Tibial artery (tissue), 4 donors: ENCODE results near the gene MRPL40.

ENCODE experiments used
- DNase-seq, 2 donors: peaks; one replicate each; pipeline ENCODE4 v3.0.0-alpha.2; 2019
- H3K27ac ChIP-seq, 2 donors: fragments of 200-600 bp; sonication (generic) in 1 of 2; 1 replicate in 1 of 2; 2 replicates in 1 of 2; pipeline ENCODE4 v1.5.1; 2018 to 2019; ENCODE audit warnings: mild to moderate bottlenecking in 1 of 2
- H3K27me3 ChIP-seq, 2 donors: fragments of 200-600 bp; sonication (generic) in 1 of 2; one replicate each; pipeline versions ENCODE4 v1.5.1 to v1.6.0; 2016 to 2019
- H3K36me3 ChIP-seq, 3 donors: fragments of 200-600 bp; sonication (generic) in 2 of 3; one replicate each; pipeline ENCODE4 v1.5.1; 2016 to 2019; ENCODE audit warnings: mild to moderate bottlenecking in 2 of 3
- H3K4me1 ChIP-seq, 4 donors: fragments of 200-600 bp; sonication (generic) in 2 of 4; 1 replicate in 3 of 4; 2 replicates in 1 of 4; pipeline ENCODE4 v1.5.1; 2016 to 2019
- H3K4me3 ChIP-seq, 2 donors: fragments of 200-600 bp; sonication (generic) in 1 of 2; 1 replicate in 1 of 2; 2 replicates in 1 of 2; pipeline ENCODE4 v1.5.1; 2018 to 2019; ENCODE audit warnings: mild to moderate bottlenecking in 2 of 2
- H3K9me3 ChIP-seq, 3 donors: fragments of 200-600 bp; sonication (generic) in 1 of 3; one replicate each; pipeline ENCODE4 v1.5.1; 2016 to 2019
- CTCF ChIP-seq, 2 experiments: fragments of 200-600 bp in 1 of 2; fragments of 450-650 bp in 1 of 2; IDR thresholded peaks; one replicate each; pipeline ENCODE4 v1.5.1; 2017 to 2019; ENCODE audit warnings: antibody characterized with exemption in 2 of 2, mild to moderate bottlenecking in 1 of 2, moderate library complexity in 1 of 2
- intact Hi-C: fragments of 100-400 bp; cut with DNase I; formaldehyde crosslinking; loops from one replicate; pipeline ENCODE4 v1.15.0; 2023; ENCODE audit warnings: low total_unique reads

MRPL40 gene

GRCh38 chr22:19412478-19412877 is 19.9 kb upstream of the MRPL40 start:
- no peak overlapping the region for H3K4me3 ChIP-seq
- H3K36me3 ChIP-seq, result peaks cover 14 to 27% (median 27%) of the 10 kb centered on the region in 3 donors
- DNase-seq, result no peak
- H3K9me3 ChIP-seq, result no peaks in the 10 kb centered on the region
- no peaks in the 10 kb centered on the region for H3K4me1 ChIP-seq
- intact Hi-C loops, result no loop called here
- no peak for TF ChIP-seq CTCF (IDR thresholded peaks at IDR 0.05)
- no peaks in the 10 kb centered on the region for H3K27me3 ChIP-seq
- no peak overlapping the region for H3K27ac ChIP-seq

GRCh38 chr22:19412923-19413322 is 19.4 kb upstream of the MRPL40 start:
- TF ChIP-seq CTCF (IDR thresholded peaks at IDR 0.05), result no peak
- Histone ChIP-seq H3K4me3 (no peak overlapping the region), H3K4me1 (no peaks in the 10 kb centered on the region), H3K27me3 (no peaks in the 10 kb centered on the region), H3K9me3 (no peaks in the 10 kb centered on the region), H3K27ac (no peak overlapping the region), H3K36me3 (peaks cover 10 to 22% (median 22%) of the 10 kb centered on the region in 3 donors)
- intact Hi-C loops, result no loop called here
- no peak for DNase-seq

- no peaks in the 10 kb centered on the region for H3K27me3 ChIP-seq
- H3K4me1 ChIP-seq, result peaks cover 0 to 16% (median under 1%) of the 10 kb centered on the region in 4 donors
- H3K4me3 ChIP-seq, result no peak overlapping the region
- H3K36me3 ChIP-seq, result no peaks in the 10 kb centered on the region
- H3K9me3 ChIP-seq, result no peaks in the 10 kb centered on the region
- H3K27ac ChIP-seq, result no peak overlapping the region
- no peak for DNase-seq
- no peak for TF ChIP-seq CTCF (IDR thresholded peaks at IDR 0.05)
- intact Hi-C loops, result no loop called here
Measured at GRCh38 chr22:19419086-19419463, 13.3 kb upstream of the MRPL40 start.

GRCh38 chr22:19419464-19420178 is 12.7 kb upstream of the MRPL40 start:
- Histone ChIP-seq H3K36me3 (no peaks in the 10 kb centered on the region), H3K27me3 (no peaks in the 10 kb centered on the region), H3K4me1 (peaks cover 0 to 20% (median 2%) of the 10 kb centered on the region in 4 donors), H3K27ac (no peak overlapping the region), H3K4me3 (no peak overlapping the region), H3K9me3 (no peaks in the 10 kb centered on the region)
- DNase-seq, result no peak
- intact Hi-C loops, result no loop called here
- TF ChIP-seq CTCF (IDR thresholded peaks at IDR 0.05), result no peak

GRCh38 chr22:19420321-19420720 is 12.0 kb upstream of the MRPL40 start:
- Histone ChIP-seq H3K36me3 (no peaks in the 10 kb centered on the region), H3K27me3 (no peaks in the 10 kb centered on the region), H3K4me1 (peaks cover 0 to 20% (median 2%) of the 10 kb centered on the region in 4 donors), H3K27ac (no peak overlapping the region), H3K4me3 (no peak overlapping the region), H3K9me3 (no peaks in the 10 kb centered on the region)
- intact Hi-C loops, result no loop called here
- DNase-seq, result no peak
- TF ChIP-seq CTCF (IDR thresholded peaks at IDR 0.05), result no peak
